Hepatic stellate cell (primary cell): ENCODE results near the gene SCYGR2.
"Not testable (repeated sequence)": the region's sequence is repeated elsewhere in the genome, so short reads cannot be mapped to it uniquely, and the experiment has no call there.

ENCODE experiments used
- DNase-seq: peaks from one replicate; pipeline ENCODE4 v3.0.0; 2011; ENCODE audit warnings: low spot score

SCYGR2 gene

GRCh38 chr2:227598835-227599503, at the start of gene SCYGR2:
Gene SCYGR2, plus strand, starts transcription at chr2:227598893. Its CDS starts 0 bp downstream, at chr2:227598893.
- DNase-seq, result not testable (repeated sequence)

GRCh38 chr2:227551836-227552235, 46.9 kb upstream of the SCYGR2 start:
- no peak for DNase-seq

- no peak for DNase-seq
Measured at GRCh38 chr2:227562581-227562980, 36.1 kb upstream of the SCYGR2 start.

GRCh38 chr2:227565080-227565479, 33.6 kb upstream of the SCYGR2 start:
- DNase-seq, result no peak

- no peak for DNase-seq
Measured at GRCh38 chr2:227566012-227566411, 32.7 kb upstream of the SCYGR2 start.

GRCh38 chr2:227568852-227569169, 29.9 kb upstream of the SCYGR2 start:
- no peak for DNase-seq

- no peak for DNase-seq
Measured at GRCh38 chr2:227570615-227571014, 28.1 kb upstream of the SCYGR2 start.

- DNase-seq, result no peak
Measured at GRCh38 chr2:227576110-227576509, 22.6 kb upstream of the SCYGR2 start.

GRCh38 chr2:227576812-227577211, 21.9 kb upstream of the SCYGR2 start:
- no peak for DNase-seq

GRCh38 chr2:227577555-227577954, 21.1 kb upstream of the SCYGR2 start:
- no peak for DNase-seq

GRCh38 chr2:227578642-227579041, 20.1 kb upstream of the SCYGR2 start:
- DNase-seq, result no peak

GRCh38 chr2:227579791-227580190, 18.9 kb upstream of the SCYGR2 start:
- no peak for DNase-seq

- DNase-seq, result no peak
Measured at GRCh38 chr2:227582369-227582768, 16.3 kb upstream of the SCYGR2 start.

- DNase-seq, result no peak
Measured at GRCh38 chr2:227592694-227593387, 5.9 kb upstream of the SCYGR2 start.

GRCh38 chr2:227595797-227596196, 2.9 kb upstream of the SCYGR2 start:
- no peak for DNase-seq

- no peak for DNase-seq
Measured at GRCh38 chr2:227597036-227597435, 1.7 kb upstream of the SCYGR2 start.

- DNase-seq, result no peak
Measured at GRCh38 chr2:227597998-227598397, 695 bp upstream of the SCYGR2 start.

- no peak for DNase-seq
Measured at GRCh38 chr2:227602358-227602757, 3.7 kb downstream of the SCYGR2 start.

- no peak for DNase-seq
Measured at GRCh38 chr2:227606476-227606875, 7.8 kb downstream of the SCYGR2 start.

- no peak for DNase-seq
Measured at GRCh38 chr2:227607941-227608340, 9.2 kb downstream of the SCYGR2 start.

- no peak for DNase-seq
Measured at GRCh38 chr2:227608561-227609338, 10.1 kb downstream of the SCYGR2 start.

GRCh38 chr2:227610123-227610522, 11.4 kb downstream of the SCYGR2 start:
- DNase-seq, result no peak
